Coronary artery (tissue), 2 donors: Measurements from ENCODE around the gene RABGEF1.

ENCODE experiments used
- DNase-seq: peaks from one replicate; pipeline ENCODE4 v3.0.0-alpha.2; 2017; ENCODE audit warnings: low spot score
- H3K27ac ChIP-seq, 2 donors: fragments of 200-600 bp; sonication (generic); one replicate each; pipeline ENCODE4 v1.5.1; 2016 to 2019
- H3K4me3 ChIP-seq: fragments of 200-600 bp; sonication (generic); 2 replicates; pipeline ENCODE4 v1.5.1; 2016; ENCODE audit warnings: mild to moderate bottlenecking, moderate library complexity
- CTCF ChIP-seq: fragments of 200-600 bp; sonication (generic); IDR thresholded peaks from one replicate; pipeline ENCODE4 v1.5.1; 2019; ENCODE audit warnings: antibody characterized with exemption

RABGEF1 gene

DNA sequence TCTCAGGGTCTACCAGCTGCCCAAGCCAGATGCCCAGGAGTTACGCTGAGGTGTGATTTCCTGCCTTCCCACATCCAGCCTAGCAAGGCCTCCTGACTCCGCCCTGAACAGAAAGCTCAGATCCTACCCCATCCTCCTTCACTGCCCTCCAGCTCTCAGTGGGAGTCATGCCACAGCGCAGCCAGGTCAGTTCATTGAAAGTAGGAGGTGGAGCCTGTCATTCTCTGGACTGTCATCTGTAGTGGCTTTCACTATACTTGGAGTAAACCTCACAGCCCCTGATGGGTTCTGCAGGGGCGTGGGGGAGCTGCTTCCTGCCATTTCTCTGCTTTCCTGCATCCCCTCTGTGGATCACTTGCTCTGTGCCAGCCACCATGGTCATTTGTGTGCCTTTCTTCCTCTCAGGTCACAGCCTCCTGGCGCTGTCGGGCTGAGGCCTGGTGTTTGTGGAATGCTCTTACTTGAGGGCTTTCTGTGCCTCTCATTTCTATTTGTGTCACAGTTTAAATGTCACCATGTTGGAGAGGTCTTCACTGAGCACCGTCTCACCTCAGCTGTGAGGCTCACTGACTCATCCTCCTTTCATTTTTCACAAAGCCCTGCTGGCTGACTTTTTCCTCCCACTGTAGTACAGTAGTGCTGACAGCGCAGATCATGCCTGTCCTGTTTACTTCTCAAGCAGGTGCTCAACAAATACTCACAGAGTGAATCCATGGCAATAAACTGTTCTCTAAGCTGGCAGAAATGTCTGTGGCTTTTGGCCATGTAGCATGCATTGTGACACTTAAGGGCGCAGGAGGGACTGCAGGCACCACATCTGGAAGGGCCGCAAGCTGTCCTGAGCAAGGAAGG is 119.5 kb downstream of the RABGEF1 start:
- no peak overlapping the region for H3K27ac ChIP-seq
- TF ChIP-seq CTCF: no peak
- no peak overlapping the region for H3K4me3 ChIP-seq
- no peak for DNase-seq

- H3K27ac ChIP-seq: no peak overlapping the region
These were observed 120.2 kb downstream of the RABGEF1 start for GRCh38 chr7:66860767-66861166.

More at GRCh38 chr7:66860767-66861166, 120.2 kb downstream of the RABGEF1 start:
- DNase-seq: no peak
- H3K4me3 ChIP-seq: no peak overlapping the region
- no peak for TF ChIP-seq CTCF
